AML-193 (cell line): ENCODE results near the gene QRFP.

ENCODE experiments used
- DNase-seq, 2 experiments: peaks; one replicate each; lab custom pipeline; 2025; lab: John Stamatoyannopoulos, UW

Gene QRFP

GRCh38 chr9:130904070-130905044 lies 7.7 kb upstream of the QRFP start:
- DNase-seq, result no peak

GRCh38 chr9:130903194-130904069 lies 6.8 kb upstream of the QRFP start:
- no peak for DNase-seq

- no peak for DNase-seq
Observed at GRCh38 chr9:130902204-130903185, 5.9 kb upstream of the QRFP start.

DNA sequence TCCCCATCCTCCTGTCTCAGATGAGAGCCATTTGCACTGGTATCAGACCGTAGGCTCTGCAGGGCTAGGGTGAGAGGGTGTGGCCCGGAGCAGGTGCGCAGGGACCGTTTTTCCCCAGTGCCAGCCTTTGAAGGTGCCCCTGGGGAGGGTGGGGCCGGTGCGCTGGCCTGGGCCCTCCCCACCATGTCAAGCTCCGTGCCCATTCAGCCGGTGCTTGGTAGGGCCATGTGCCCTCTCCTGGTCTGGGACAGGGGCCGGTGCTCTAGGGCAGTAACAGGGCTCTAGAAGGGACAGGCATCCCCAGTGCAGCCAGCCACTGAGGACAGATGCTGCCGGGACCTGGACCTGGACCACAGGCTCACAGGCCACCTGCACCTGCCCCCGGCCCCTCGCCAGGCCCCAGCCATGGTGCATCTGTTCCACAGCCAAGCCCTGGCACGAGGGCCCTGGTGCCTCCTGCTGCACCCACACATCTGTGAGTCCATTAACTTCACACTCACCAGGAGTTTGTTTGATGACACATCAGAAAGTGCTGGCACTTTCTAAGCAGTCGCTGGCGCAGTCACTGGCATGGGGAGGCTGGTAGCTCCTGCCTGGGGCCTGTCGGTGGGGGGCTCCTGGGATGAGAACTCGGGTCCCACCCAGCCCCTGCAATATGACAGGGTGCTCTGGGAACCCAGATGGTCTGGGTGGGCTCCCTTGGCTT lies 5.0 kb upstream of the QRFP start:
- DNase-seq, result no peak

DNA sequence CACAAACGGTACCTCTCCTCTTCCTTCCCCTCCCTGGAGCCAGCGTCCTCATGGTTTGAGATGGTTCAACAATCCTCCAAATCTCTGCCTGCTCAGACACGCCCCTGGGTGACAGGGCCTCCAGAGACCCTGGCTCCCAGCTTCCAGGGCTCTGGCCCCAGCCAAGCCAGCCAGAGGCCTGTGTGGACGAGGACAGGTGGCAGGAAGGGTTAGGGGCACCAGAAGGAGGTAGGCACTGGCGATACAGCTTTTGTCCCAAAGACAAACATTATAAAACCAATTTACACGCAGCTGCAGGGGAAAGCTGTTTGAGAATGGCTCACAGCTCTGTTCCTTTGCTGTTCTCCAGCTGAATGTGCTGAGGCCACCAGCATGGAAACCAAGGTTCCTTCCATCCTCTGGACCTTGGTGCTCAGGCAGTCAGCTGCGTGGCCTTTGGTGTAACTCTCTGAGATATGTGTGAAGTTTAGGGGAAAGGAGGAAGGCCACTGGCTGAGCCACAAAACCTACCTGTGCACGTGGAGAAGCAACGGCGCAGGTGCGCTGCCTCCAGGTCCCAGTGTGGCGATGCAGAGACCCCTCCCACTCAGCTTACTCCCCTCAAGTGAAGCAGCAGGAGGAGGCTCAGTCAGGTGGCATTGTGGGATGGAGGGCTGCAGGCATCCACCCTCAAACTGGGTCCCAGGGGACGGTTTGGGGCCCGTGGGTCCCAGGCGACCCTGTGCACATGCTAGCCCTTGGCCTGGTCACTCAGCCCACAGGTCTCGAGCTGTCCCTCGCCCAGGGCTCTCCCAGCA lies 4.3 kb upstream of the QRFP start:
- no peak for DNase-seq

GRCh38 chr9:130899051-130899748 lies 2.6 kb upstream of the QRFP start:
- no peak for DNase-seq

DNA sequence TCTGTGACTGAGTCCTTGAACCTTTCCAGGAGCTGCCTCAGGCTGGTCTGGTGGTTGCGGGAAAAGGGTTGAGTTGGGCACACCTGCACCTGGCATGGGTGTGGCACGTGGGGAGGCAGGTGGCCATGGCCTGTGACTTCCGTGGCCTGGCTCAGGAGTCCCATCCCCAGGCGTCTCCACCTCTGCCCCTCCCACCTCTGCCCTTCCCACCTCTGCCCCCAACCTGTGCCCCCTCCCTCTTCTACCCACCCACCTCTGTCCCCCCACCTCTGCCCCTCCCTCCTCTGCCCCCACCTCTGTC lies 1.9 kb upstream of the QRFP start:
- DNase-seq, result no peak

DNA sequence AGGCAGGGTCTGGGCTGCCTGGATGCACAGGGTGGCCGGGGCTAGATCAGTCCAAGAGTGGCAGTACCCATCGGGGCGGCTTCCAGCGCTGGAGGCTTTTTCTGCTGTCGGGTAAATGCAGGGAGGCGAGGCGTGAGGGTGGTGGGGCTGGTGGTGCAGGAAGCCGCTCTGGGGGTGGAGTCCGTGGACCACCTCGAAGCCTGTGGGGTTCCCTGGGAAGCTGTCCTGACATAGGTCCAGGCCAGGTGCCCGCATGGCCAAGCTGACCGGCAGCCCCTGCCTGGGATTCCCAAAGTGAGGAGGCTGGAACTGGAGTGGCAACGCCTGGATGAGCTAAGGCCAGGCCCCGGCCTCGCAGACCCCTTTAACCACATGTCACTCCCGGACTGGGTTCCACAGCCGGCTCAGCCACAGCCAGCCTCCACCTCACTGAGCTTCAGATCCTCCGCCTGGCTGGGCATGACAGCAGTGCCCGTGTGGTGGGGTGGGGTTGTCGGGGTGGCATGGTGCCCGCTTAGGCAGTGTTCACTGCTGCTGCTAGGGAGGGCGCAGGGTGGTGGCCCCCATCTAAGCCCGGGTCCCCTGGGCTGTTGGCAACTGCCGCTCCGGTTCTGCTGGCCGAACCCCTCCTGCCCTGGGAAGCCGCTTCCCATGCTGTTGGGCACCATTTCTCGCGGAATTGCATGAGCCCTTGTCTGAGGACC lies 1.4 kb upstream of the QRFP start:
- DNase-seq, result no peak

DNA sequence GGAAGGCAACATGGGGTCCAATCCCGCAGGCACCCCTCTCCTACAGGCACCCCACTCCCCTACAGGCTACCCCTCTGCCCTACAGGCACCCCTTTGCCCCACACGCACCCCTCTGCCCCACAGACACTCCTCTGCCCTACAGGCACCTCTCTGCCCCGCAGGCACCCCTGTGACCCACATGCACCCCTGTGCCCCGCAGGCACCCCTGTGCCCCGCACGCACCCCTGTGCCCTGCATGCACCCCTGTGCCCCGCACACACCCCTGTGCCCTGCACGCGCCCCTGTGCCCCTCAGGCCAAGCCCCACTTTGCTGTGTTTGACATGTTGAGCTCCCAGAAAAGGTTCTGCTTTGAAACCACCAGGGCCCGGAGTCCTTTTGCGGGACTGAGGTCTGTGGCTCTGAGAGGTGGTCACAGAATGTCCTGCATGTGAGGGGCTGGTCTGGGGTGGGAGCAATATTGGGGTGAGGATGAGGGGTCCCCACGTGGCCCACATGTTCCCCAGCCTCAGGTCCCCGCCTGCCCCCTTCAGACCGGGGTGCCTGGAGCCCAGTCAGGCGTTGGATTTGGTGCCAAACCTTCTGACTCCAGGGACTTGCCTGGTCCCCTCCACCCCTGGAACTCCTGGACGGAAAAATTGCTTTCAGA lies 616 bp upstream of the QRFP start:
- DNase-seq, result no peak

DNA sequence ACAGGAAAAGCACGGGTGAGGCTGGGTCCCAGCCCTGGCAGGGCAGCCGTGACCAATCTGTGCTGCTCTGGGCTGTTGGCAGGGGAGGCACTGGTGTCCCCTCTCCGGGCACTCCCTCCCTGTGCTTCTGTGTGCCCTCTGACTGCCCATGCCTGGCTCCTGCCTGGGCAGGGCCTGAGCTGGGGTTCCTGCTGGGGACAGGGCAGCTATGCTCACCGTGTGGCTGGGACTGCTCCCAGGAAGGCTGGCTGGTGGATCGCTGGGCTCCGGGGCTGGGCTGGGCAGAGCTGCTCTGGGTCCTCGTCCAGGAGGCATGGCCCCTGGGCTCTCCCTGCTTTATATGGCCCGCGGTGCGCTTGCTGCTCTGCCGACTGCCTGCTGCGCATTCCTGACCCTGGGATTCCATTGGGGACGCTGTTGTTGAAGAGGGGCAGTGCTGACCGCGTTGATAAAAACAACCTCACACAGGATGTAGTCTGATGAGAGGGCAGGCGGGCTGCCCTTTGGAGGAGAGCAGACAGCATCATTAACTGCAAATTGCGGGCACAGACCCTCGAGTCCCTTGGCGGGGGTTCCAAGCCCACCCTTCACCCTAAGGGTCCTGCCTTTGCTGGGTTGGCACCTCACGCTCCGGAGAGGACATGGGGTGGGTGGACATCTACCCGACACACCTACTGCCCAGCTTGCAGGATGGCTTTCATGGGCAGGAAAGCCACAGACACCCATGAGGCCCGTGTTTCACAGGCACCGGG lies 955 bp downstream of the QRFP start:
- no peak for DNase-seq

DNA sequence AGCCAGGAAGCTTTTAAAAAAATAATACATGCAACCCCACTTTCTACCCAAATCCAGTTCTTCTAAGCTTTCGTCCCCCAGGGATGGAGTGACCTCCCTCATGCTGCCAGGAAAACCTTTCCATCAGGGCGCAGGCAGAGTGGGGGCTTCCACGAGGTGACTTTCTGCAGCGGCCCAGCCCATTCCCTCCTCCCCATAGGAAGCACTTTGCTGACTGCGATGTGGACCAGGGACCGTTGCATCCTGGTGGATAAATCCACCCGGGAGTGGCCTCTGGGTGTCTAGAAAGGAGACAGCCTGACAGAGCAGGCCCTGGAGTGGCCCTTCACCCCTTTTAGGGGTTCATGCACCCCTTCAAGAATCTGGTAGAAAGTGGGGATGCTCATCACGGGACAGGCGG lies 1.6 kb downstream of the QRFP start:
- no peak for DNase-seq

DNA sequence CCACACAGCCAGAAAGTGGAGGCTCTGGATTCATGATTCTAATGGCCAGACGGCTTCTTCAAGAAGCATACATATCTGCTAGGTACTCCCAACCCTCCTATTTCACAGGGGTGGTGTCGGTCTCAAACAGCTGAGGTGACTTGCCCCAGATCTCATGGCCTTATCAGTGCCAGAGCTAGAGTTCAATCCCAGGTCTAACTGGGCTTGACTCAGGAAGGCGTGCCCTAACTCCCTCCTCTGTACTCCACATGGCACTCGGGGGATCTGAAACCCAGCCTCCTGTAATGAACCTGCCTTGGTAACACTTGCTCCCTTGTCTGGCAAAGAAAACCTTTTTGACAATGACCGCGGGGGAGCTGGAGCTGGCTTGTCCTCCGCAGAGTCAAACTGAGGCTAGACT lies 2.1 kb downstream of the QRFP start:
- no peak for DNase-seq

GRCh38 chr9:130893341-130894101 lies 3.1 kb downstream of the QRFP start:
- DNase-seq, result no peak

DNA sequence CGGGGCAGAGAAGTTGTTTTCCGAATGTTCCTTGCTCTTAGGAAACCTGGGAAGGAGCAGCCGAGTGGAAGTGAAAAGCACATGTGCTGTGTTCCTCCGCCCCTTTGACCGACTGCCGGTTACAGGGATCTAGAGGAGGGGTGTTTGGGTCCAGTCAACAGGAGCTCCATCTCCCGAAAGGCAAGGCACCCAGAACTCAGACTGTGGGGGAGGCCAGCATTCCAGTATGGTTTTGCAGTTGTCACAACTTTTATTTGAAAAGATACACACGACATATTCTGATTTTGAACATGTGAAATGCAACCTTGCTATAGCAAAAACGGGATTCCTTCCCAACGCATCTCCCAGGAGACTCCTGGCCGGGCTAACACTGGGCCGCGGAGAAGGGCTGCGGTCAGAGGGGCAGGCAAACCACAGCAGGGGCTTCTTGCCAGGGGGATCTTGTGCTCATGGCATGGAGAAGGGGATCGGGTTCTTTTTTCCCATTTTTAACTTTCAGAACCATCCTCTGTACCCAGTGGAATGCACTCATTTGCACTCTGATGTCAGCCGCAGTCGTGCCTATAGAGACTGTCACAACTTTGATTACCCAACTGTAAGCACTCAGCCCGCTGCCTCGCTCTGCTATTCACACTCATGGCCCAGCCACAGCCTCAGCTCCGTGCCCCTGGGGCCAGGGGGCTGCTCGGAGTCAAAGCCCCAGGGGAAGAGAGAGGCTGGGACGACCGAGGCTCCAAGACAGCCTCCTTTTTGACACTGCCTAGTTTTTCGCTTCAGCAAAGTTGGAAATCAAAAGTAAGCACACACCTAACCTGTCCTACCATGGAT lies 3.9 kb downstream of the QRFP start:
- no peak for DNase-seq

- no peak for DNase-seq
Observed at GRCh38 chr9:130891688-130892476, 4.7 kb downstream of the QRFP start.
